HCT116 (cell line): Measurements from ENCODE around the gene CTSL. TPM values are rescaled to one million over a fixed set of nuclear protein-coding genes. Genes with fewer than 3 reads are reported as not detected.
A peak's percentile ranks its signal among the peaks of the same experiment; 100 is the strongest.

ENCODE experiments used
- ATAC-seq: fragments of 200-7000 bp; cut with Tn5 transposase; 2 replicates; pipeline ENCODE4 v1.9.1; 2020; ENCODE audit warnings: mild to moderate bottlenecking, moderate library complexity
- BruUV-seq: library from RNA; stranded (reverse); fragments of 400-500 nt; replicated peaks from 2 replicates; lab custom pipeline; 2021; lab: Mats Ljungman, UMichigan
- CTCF ChIA-PET: fragments of 300-600 bp; sonication (Branson Sonifier 250); formaldehyde crosslinking; loops from one replicate; lab custom pipeline; 2021; ENCODE audit warnings: antibody characterized with exemption; lab: Charles Lee
- POLR2A ChIA-PET: fragments of 300-600, 350-600 bp; sonication (Branson Sonifier 250); formaldehyde crosslinking; loops from one replicate; lab custom pipeline; 2021; ENCODE audit warnings: antibody characterized with exemption; lab: Charles Lee
- RAD21 ChIA-PET, 2 experiments: fragments of 300-600 bp; sonication (Branson Sonifier 250); formaldehyde crosslinking; loops; one replicate each; lab custom pipeline; 2023; ENCODE audit warnings: low total read pairs in 2 of 2; ENCODE audit not compliant: uncharacterized antibody in 2 of 2, unreplicated experiment in 2 of 2, low non-redundant PET in 1 of 2; lab: Charles Lee
- DNase-seq: peaks from one replicate; pipeline ENCODE4 v3.0.0-alpha.2; 2010; ENCODE audit warnings: low read depth, low spot score
- H2AFZ ChIP-seq: fragments of 200-600 bp; shearing (Covaris generic), sonication (generic); 2 replicates; pipeline ENCODE4 v1.6.1; 2017; ENCODE audit warnings: low read depth, mixed run types, mixed read lengths, antibody characterized with exemption, low read length; ENCODE audit not compliant: poor library complexity, severe bottlenecking
- H3K27ac ChIP-seq: 2 replicates; pipeline ENCODE4 v1.5.1; 2012; ENCODE audit warnings: low read depth, low read length
- H3K27me3 ChIP-seq: fragments of 200-600 bp; sonication (generic); 2 replicates; pipeline ENCODE4 v1.6.1; 2016; ENCODE audit warnings: mixed run types, low read length, mixed read lengths; ENCODE audit not compliant: insufficient read depth
- H3K36me3 ChIP-seq, 2 experiments: fragments of 200-500 bp in 1 of 2; fragments of 200-600 bp in 1 of 2; sonication (Bioruptor generic) in 1 of 2; sonication (generic) in 1 of 2; 2 replicates each; pipeline versions ENCODE4 v1.5.1 to v1.6.1; 2014 to 2016; ENCODE audit warnings: low read length in 2 of 2, inconsistent platforms in 1 of 2, mixed read lengths in 1 of 2, mixed run types in 1 of 2; ENCODE audit not compliant: insufficient read depth in 2 of 2, control insufficient read depth in 1 of 2
- H3K4me1 ChIP-seq, 2 experiments: fragments of 200-600 bp in 1 of 2; sonication (generic) in 1 of 2; 2 replicates each; pipeline versions ENCODE4 v1.5.1 to v1.6.1; 2012 to 2017; ENCODE audit warnings: low read length in 2 of 2, inconsistent platforms in 1 of 2, mild to moderate bottlenecking in 1 of 2, mixed read lengths in 1 of 2, mixed run types in 1 of 2, moderate library complexity in 1 of 2; ENCODE audit not compliant: insufficient read depth in 2 of 2, control insufficient read depth in 1 of 2
- H3K4me2 ChIP-seq: fragments of 200-600 bp; sonication (generic); 2 replicates; pipeline ENCODE4 v1.6.1; 2017; ENCODE audit warnings: mixed run types, low read length, mixed read lengths
- H3K4me3 ChIP-seq, 2 experiments: fragments of 200-600 bp in 1 of 2; sonication (generic) in 1 of 2; replicated peaks in 1 of 2; 2 replicates each; pipeline ENCODE4 v1.5.1; 2011 to 2016; ENCODE audit warnings: low read length in 2 of 2, control low read depth in 1 of 2, low read depth in 1 of 2, mild to moderate bottlenecking in 1 of 2, mixed read lengths in 1 of 2, mixed run types in 1 of 2
- H3K79me2 ChIP-seq: fragments of 200-600 bp; sonication (generic); 2 replicates; pipeline ENCODE4 v1.6.1; 2017; ENCODE audit warnings: mild to moderate bottlenecking, mixed run types, low read length, moderate library complexity, mixed read lengths; ENCODE audit not compliant: insufficient read depth
- H3K9ac ChIP-seq: fragments of 200-600 bp; sonication (generic); 2 replicates; pipeline ENCODE4 v1.6.1; 2016; ENCODE audit warnings: low read length, mixed read lengths
- H3K9me2 ChIP-seq: fragments of 200-600 bp; sonication (generic), shearing (Covaris generic); 2 replicates; pipeline ENCODE4 v1.6.1; 2017; ENCODE audit warnings: mixed run types, mild to moderate bottlenecking, moderate library complexity; ENCODE audit not compliant: insufficient read depth
- H3K9me3 ChIP-seq, 2 experiments: fragments of 200-500 bp in 1 of 2; fragments of 200-600 bp in 1 of 2; sonication (Bioruptor generic) in 1 of 2; sonication (generic) in 1 of 2; 2 replicates each; pipeline ENCODE4 v1.6.1; 2014 to 2017; ENCODE audit warnings: low read length in 2 of 2, mixed read lengths in 2 of 2, inconsistent platforms in 1 of 2, low read depth in 1 of 2, mild to moderate bottlenecking in 1 of 2, mixed run types in 1 of 2, moderate library complexity in 1 of 2; ENCODE audit not compliant: control insufficient read depth in 1 of 2, insufficient read depth in 1 of 2
- H4K20me1 ChIP-seq: fragments of 200-600 bp; sonication (generic), shearing (Covaris generic); 2 replicates; pipeline ENCODE4 v1.6.1; 2017; ENCODE audit warnings: mixed run types, mild to moderate bottlenecking, moderate library complexity; ENCODE audit not compliant: insufficient read depth
- ATF3 ChIP-seq: IDR thresholded peaks from 2 replicates; pipeline ENCODE4 v1.6.1; 2012
- CBX3 ChIP-seq: IDR thresholded peaks from 2 replicates; pipeline ENCODE4 v1.6.1; 2012; ENCODE audit warnings: low read depth
- CEBPB ChIP-seq: IDR thresholded peaks from 2 replicates; pipeline ENCODE4 v1.6.1; 2012; ENCODE audit warnings: low read depth
- EZH2 ChIP-seq: fragments of 200-600 bp; sonication (generic); IDR thresholded peaks from 2 replicates; pipeline ENCODE4 v1.6.1; 2017; ENCODE audit warnings: antibody characterized with exemption, mixed run types
- JUND ChIP-seq: IDR thresholded peaks from 2 replicates; pipeline ENCODE4 v1.6.1; 2012
- MAX ChIP-seq: IDR thresholded peaks from 2 replicates; pipeline ENCODE4 v1.6.1; 2012
- POLR2A ChIP-seq: IDR thresholded peaks from 2 replicates; pipeline ENCODE4 v1.7.0; 2011; ENCODE audit warnings: borderline replicate concordance; ENCODE audit not compliant: insufficient read depth, insufficient read length; ENCODE audit errors: extremely low read depth
- POLR2AphosphoS5 ChIP-seq: IDR thresholded peaks from 2 replicates; pipeline ENCODE4 v1.6.1; 2011; ENCODE audit warnings: mild to moderate bottlenecking, low read depth, low read length, moderate library complexity
- RAD21 ChIP-seq: IDR thresholded peaks from 2 replicates; pipeline ENCODE4 v1.6.1; 2012; ENCODE audit warnings: low read depth, mild to moderate bottlenecking
- SP1 ChIP-seq: IDR thresholded peaks from 2 replicates; pipeline ENCODE4 v1.6.1; 2012; ENCODE audit warnings: low read depth
- TCF7L2 ChIP-seq: IDR thresholded peaks from 2 replicates; pipeline ENCODE4 v1.7.0; 2011; ENCODE audit warnings: borderline replicate concordance, inconsistent platforms; ENCODE audit not compliant: insufficient read depth, insufficient read length; ENCODE audit errors: extremely low read depth
- YY1 ChIP-seq: IDR thresholded peaks from 2 replicates; pipeline ENCODE4 v1.6.1; 2011; ENCODE audit warnings: low read length, low read depth, moderate library complexity, mild to moderate bottlenecking; ENCODE audit not compliant: insufficient replicate concordance; ENCODE audit errors: extremely low read depth
- ZBTB33 ChIP-seq: IDR thresholded peaks from 2 replicates; pipeline ENCODE4 v1.6.1; 2011; ENCODE audit warnings: mild to moderate bottlenecking, low read length, moderate library complexity; ENCODE audit not compliant: insufficient replicate concordance; ENCODE audit errors: extremely low read depth
- ZNF274 ChIP-seq: fragments of 200-500 bp; sonication (Bioruptor generic); IDR thresholded peaks from 2 replicates; pipeline ENCODE4 v1.6.1; 2014; ENCODE audit warnings: mild to moderate bottlenecking, low read depth, low read length, inconsistent platforms
- intact Hi-C: fragments of 100-400 bp; cut with micrococcal nuclease; formaldehyde crosslinking; loops from 2 replicates; pipeline ENCODE4 v1.10.0; 2022
- total RNA-seq: library from RNA; stranded (reverse); gene quantifications from one replicate; pipeline ENCODE4 v1.2.1, GENCODE V29; 2021; ENCODE audit not compliant: unreplicated experiment

CTSL gene
- total RNA-seq, 1 experiment from 2014 or later = 63.1 TPM

DNA sequence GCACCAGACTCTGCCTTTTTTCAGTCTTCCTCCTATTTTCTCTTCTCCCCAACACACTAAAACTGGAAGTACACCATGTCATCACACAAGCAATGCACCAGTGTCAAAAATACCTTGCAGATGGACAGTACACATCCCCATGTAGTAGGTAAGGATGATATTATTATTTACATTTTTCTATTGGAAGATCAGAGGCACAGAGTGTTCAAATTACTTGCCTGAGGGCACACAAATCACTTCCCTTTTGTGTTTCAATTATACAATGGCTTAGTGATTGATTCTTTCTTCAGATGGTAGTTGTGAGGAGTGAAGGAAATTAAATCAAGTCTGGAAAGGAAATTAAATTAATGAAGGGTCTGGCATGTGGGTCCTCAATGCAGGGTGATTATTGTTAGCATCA, 39.6 kb downstream of the CTSL start:
- no TSS peak for BruUV-seq
- Histone ChIP-seq H3K9me3 (no peaks in the 10 kb centered on the region), H3K79me2 (no peaks in the 10 kb centered on the region), H4K20me1 (no peaks in the 10 kb centered on the region), H3K4me2 (no peak overlapping the region), H3K36me3 (no peaks in the 10 kb centered on the region), H2AFZ (no peak overlapping the region), H3K9me2 (no peaks in the 10 kb centered on the region), H3K27ac (no peak overlapping the region), H3K4me1 (peaks cover 7 to 12% of the 10 kb centered on the region in 2 experiments), H3K27me3 (no peaks in the 10 kb centered on the region), H3K4me3 (no peak overlapping the region), H3K9ac (no peak overlapping the region)
- no peak for ATAC-seq
- DNase-seq = no peak
- POLR2A ChIA-PET = no interaction called here
- RAD21 ChIA-PET = no interaction called here
- TF ChIP-seq POLR2A (no peak), TCF7L2 (no peak), CEBPB (no peak)
- CTCF ChIA-PET = no interaction called here
- intact Hi-C loops = no loop called here

- POLR2A ChIA-PET = no interaction called here
Measured at GRCh38 chr9:87766697-87767096, 40.8 kb downstream of the CTSL start.

More at GRCh38 chr9:87766697-87767096, 40.8 kb downstream of the CTSL start:
- H3K9ac ChIP-seq = no peak overlapping the region
- DNase-seq = peak; percentile 47
- TF ChIP-seq CEBPB = peak; percentile 66
- TF ChIP-seq RAD21 = 0 out of 2 replicates have a peak, but pooled peaks have one; percentile 17
- TF ChIP-seq ZBTB33 = no peak
- peak; percentile 79 for TF ChIP-seq CBX3
- TF ChIP-seq JUND = peak; percentile 40
- TF ChIP-seq MAX = peak; percentile 44; the same call in 1 of the 2 replicates
- TF ChIP-seq SP1 = peak; percentile 86
- TF ChIP-seq POLR2A = no peak
- peak; percentile 19 for TF ChIP-seq YY1
- TF ChIP-seq ATF3 = no peak
- TF ChIP-seq POLR2AphosphoS5 = peak; percentile 52; the same call in 1 of the 2 replicates
- TF ChIP-seq TCF7L2 = no peak
- TF ChIP-seq EZH2 = no peak
- no peak for TF ChIP-seq ZNF274
- TF ChIP-seq, all 23 proteins: peak for 8
- Histone ChIP-seq H3K27ac (no peak overlapping the region), H3K4me1 (peaks cover 7 to 12% of the 10 kb centered on the region in 2 experiments), H3K4me2 (peak overlapping the region; percentile 50), H3K79me2 (no peaks in the 10 kb centered on the region), H2AFZ (peak overlapping the region; percentile 77), H3K27me3 (no peaks in the 10 kb centered on the region), H3K36me3 (no peaks in the 10 kb centered on the region), H3K9me2 (no peaks in the 10 kb centered on the region), H4K20me1 (no peaks in the 10 kb centered on the region), H3K4me3 (0 out of 4 replicates have a peak overlapping the region, but pooled peaks of 1 of the 2 experiments have one; percentile 5), H3K9me3 (no peaks in the 10 kb centered on the region)
- ChIA-PET RAD21 (no interaction called here), CTCF (no interaction called here)
- intact Hi-C loops = no loop called here
- BruUV-seq = no TSS peak
- ATAC-seq = peak; percentile 91
